Endometrial microvascular endothelial cells (primary cell): ENCODE data around the gene ORC4. TPM values are rescaled to one million over a fixed set of nuclear protein-coding genes. Genes with fewer than 3 reads are reported as not detected.

Experiments used
- in situ Hi-C: cut with HindIII; loops from 2 replicates; pipeline ENCODE4 v1.10.0; 2017; ENCODE audit warnings: low sequenced_read_pairs, low pct_unique_long_range_greater_than_20kb; ENCODE audit errors: inconsistent ontology term
- total RNA-seq: library from RNA; depleted of rRNA; stranded (reverse); fragments of >200 nt; gene quantifications from one replicate; pipeline ENCODE4 v1.2.3, GENCODE V29; 2015; ENCODE audit errors: inconsistent ontology term

Gene ORC4
- total RNA-seq, 1 donor from 2014 or later: 64.9 TPM

DNA sequence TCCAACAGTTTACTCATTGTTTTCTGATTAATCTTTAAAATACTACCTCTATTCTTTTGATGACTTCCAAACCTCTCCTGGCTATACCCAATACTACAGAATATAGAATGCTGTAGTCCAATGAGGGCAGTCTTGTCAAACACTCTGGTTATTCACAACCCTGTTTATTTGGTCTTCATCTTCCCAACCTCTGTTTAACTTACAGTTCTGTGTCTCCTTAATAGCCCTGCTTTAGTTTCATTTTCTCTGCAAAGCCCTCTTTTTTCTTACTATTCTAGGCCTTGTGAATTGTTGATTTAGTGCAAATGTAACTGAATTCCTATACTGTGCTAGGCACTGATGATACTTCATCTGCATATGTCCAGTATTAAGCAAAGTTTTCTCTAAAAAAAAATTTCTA, 135.7 kb downstream of the ORC4 start:
- in situ Hi-C loops: no loop called here

DNA sequence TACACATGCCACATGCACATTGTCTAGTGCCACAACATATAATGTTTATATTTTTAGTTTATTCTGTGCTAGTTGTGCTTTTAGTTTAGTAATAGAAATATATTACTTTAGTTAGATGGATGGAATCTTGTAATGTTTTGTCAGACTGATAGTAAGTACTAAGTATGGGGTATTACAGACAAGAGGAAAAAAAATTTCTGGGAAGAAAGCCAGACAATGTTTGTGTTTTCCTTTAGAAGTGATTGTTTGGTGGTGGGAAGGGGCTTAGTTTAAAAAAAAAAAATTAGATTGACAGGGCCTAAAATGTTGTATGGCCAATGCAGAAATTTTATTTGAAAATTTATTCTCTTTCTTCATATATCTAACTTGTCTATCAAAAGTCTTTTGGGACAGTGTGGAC, 137.9 kb downstream of the ORC4 start:
- in situ Hi-C loops: no loop called here

Other genes starting within 250 kb of the ORC4 start
- gene ACVR2A, start 175.7 kb downstream of the ORC4 start, total RNA-seq: 4.7 TPM
- gene MBD5, start 354 bp upstream of the ORC4 start, total RNA-seq: 16.0 TPM